SK-N-SH (cell line): ENCODE measurements around the gene MARS1. TPM values are rescaled to one million over a fixed set of nuclear protein-coding genes. Genes with fewer than 3 reads are reported as not detected.

Source experiments
- CTCF ChIA-PET: fragments of 300-600, 350-600 bp; formaldehyde crosslinking; extraction: SDS; loops from one replicate; lab custom pipeline; 2021; lab: Yijun Ruan, JAX
- POLR2A ChIA-PET: fragments of 350-600 bp; sonication (Branson Sonifier 250); formaldehyde crosslinking; extraction: SDS; loops from one replicate; lab custom pipeline; 2020; ENCODE audit warnings: antibody characterized with exemption, inconsistent platforms; lab: Yijun Ruan, JAX
- DNase-seq: peaks from one replicate; pipeline ENCODE4 v3.0.0; 2012
- H2AFZ ChIP-seq: fragments of 200-600 bp; sonication (generic); 2 replicates; pipeline ENCODE4 v1.8.1; 2016; ENCODE audit warnings: antibody characterized with exemption, mild to moderate bottlenecking, low read depth
- H3F3A ChIP-seq: fragments of 200-600 bp; sonication (generic); replicated peaks from 2 replicates; pipeline ENCODE3; 2016; ENCODE audit warnings: antibody characterized with exemption, mild to moderate bottlenecking; ENCODE audit not compliant: insufficient read depth
- H3K27ac ChIP-seq, 2 experiments: fragments of 200-500 bp in 1 of 2; fragments of 200-600 bp in 1 of 2; sonication (Bioruptor generic) in 1 of 2; sonication (generic), shearing (Covaris generic) in 1 of 2; 2 replicates each; pipeline versions ENCODE4 v1.5.1 to v1.6.1; 2014 to 2016; ENCODE audit warnings: low read depth in 2 of 2, inconsistent platforms in 1 of 2, low read length in 1 of 2, mild to moderate bottlenecking in 1 of 2, mixed read lengths in 1 of 2
- H3K27me3 ChIP-seq: fragments of 200-600 bp; sonication (generic), shearing (Covaris generic); 2 replicates; pipeline ENCODE4 v1.6.1; 2016; ENCODE audit warnings: mixed run types; ENCODE audit not compliant: insufficient read depth
- H3K36me3 ChIP-seq, 2 experiments: fragments of 200-500 bp in 1 of 2; fragments of 200-600 bp in 1 of 2; sonication (Bioruptor generic) in 1 of 2; sonication (generic) in 1 of 2; replicated peaks in 1 of 2; 2 replicates each; pipeline versions ENCODE3 to v1.5.1; 2014 to 2016; ENCODE audit warnings: low read length in 1 of 2, mild to moderate bottlenecking in 1 of 2; ENCODE audit not compliant: insufficient read depth in 2 of 2, control insufficient read depth in 1 of 2
- H3K4me1 ChIP-seq, 2 experiments: fragments of 200-500 bp in 1 of 2; fragments of 200-600 bp in 1 of 2; sonication (Bioruptor generic) in 1 of 2; sonication (generic), shearing (Covaris generic) in 1 of 2; 2 replicates each; pipeline versions ENCODE4 v1.5.1 to v1.6.1; 2014 to 2016; ENCODE audit warnings: low read depth in 1 of 2, low read length in 1 of 2, mixed run types in 1 of 2; ENCODE audit not compliant: insufficient read depth in 2 of 2, control insufficient read depth in 1 of 2
- H3K4me2 ChIP-seq: fragments of 200-600 bp; sonication (generic), shearing (Covaris generic); 2 replicates; pipeline ENCODE4 v1.6.1; 2017; ENCODE audit warnings: mixed run types
- H3K4me3 ChIP-seq, 2 experiments: fragments of 200-500 bp in 1 of 2; fragments of 200-600 bp in 1 of 2; sonication (Bioruptor generic) in 1 of 2; sonication (generic), shearing (Covaris generic) in 1 of 2; 2 replicates each; pipeline versions ENCODE4 v1.5.1 to v1.8.1; 2014 to 2016; ENCODE audit warnings: low read depth in 2 of 2, inconsistent platforms in 1 of 2, low read length in 1 of 2, mild to moderate bottlenecking in 1 of 2, mixed read lengths in 1 of 2, moderate library complexity in 1 of 2
- H3K79me2 ChIP-seq: fragments of 200-600 bp; sonication (generic); 2 replicates; pipeline ENCODE4 v1.8.1; 2017; ENCODE audit warnings: mild to moderate bottlenecking; ENCODE audit not compliant: insufficient read depth
- H3K9ac ChIP-seq: fragments of 200-600 bp; sonication (generic); 2 replicates; pipeline ENCODE4 v1.6.1; 2017; ENCODE audit warnings: mixed run types
- H3K9me2 ChIP-seq: fragments of 200-600 bp; sonication (generic); 2 replicates; pipeline ENCODE4 v1.6.1; 2017; ENCODE audit warnings: mixed run types
- H3K9me3 ChIP-seq: fragments of 200-600 bp; sonication (generic); 2 replicates; pipeline ENCODE4 v1.6.1; 2017; ENCODE audit warnings: mixed run types, mild to moderate bottlenecking, moderate library complexity
- H4K20me1 ChIP-seq: fragments of 200-600 bp; sonication (generic); 2 replicates; pipeline ENCODE4 v1.6.1; 2017; ENCODE audit warnings: mild to moderate bottlenecking, mixed run types; ENCODE audit not compliant: insufficient read depth
- CTCF ChIP-seq: fragments of 200-600 bp; sonication (generic); IDR thresholded peaks from 2 replicates; pipeline ENCODE4 v1.6.1; 2017; ENCODE audit warnings: antibody characterized with exemption, mild to moderate bottlenecking, moderate library complexity
- ELF1 ChIP-seq: IDR thresholded peaks from 2 replicates; pipeline ENCODE4 v1.4.0; 2012
- FOSL2 ChIP-seq: IDR thresholded peaks from 2 replicates; pipeline ENCODE4 v1.4.0; 2012; ENCODE audit warnings: low read depth, mild to moderate bottlenecking, moderate library complexity, borderline replicate concordance
- MEF2A ChIP-seq: IDR thresholded peaks from 2 replicates; pipeline ENCODE4 v1.4.0; 2012; ENCODE audit warnings: low read depth, borderline replicate concordance
- NRF1 ChIP-seq: IDR thresholded peaks from 2 replicates; pipeline ENCODE4 v1.6.1; 2012; ENCODE audit warnings: low read depth, mild to moderate bottlenecking, low read length
- PBX3 ChIP-seq: IDR thresholded peaks from 2 replicates; pipeline ENCODE4; 2012
- RFX5 ChIP-seq: IDR thresholded peaks from 2 replicates; pipeline ENCODE4 v1.6.1; 2012; ENCODE audit warnings: mild to moderate bottlenecking, improper control_type of control experiment, low read length
- SIN3A ChIP-seq: IDR thresholded peaks from 2 replicates; pipeline ENCODE4 v1.6.1; 2012; ENCODE audit warnings: low read depth, mild to moderate bottlenecking, low read length, moderate library complexity, borderline replicate concordance
- TCF12 ChIP-seq: IDR thresholded peaks from 2 replicates; pipeline ENCODE4 v1.4.0; 2012
- YY1 ChIP-seq: IDR thresholded peaks from 2 replicates; pipeline ENCODE4 v1.4.0; 2012; ENCODE audit warnings: low read depth, mild to moderate bottlenecking
- WGBS: methylation state at CpG from one replicate; pipeline ENCODE4 v1.1.6; 2017; ENCODE audit warnings: low lambda C conversion rate; 5-methylcytosine and 5-hydroxymethylcytosine counted together
- polyA plus RNA-seq, 3 experiments: library from polyadenylated mRNA; depleted of rRNA; stranded (reverse); fragments of >200 nt; gene quantifications; 2 replicates each; pipeline ENCODE4 v1.2.3, GENCODE V29; 2012

Gene MARS1
- polyA plus RNA-seq, 1 of the 3 experiments (the other 2 are of a cell fraction), result 158 TPM

GRCh38 chr12:57451233-57451778 lies 36.6 kb upstream of the MARS1 start:
- H4K20me1 ChIP-seq, result no peaks in the 10 kb centered on the region
- no peaks in the 10 kb centered on the region for H3K36me3 ChIP-seq
- H3K4me3 ChIP-seq, result no peak overlapping the region
- H3K4me2 ChIP-seq, result no peak overlapping the region; the same call in 1 of the 2 replicates
- H3F3A ChIP-seq, result no peaks in the 10 kb centered on the region
- H3K4me1 ChIP-seq, result peaks cover 6 to 16% of the 10 kb centered on the region in 2 experiments; a peak in 2 of 4 replicates
- H3K9me2 ChIP-seq, result no peaks in the 10 kb centered on the region
- 0 out of 2 replicates have a peak overlapping the region, but pooled peaks have one; percentile 29 for H2AFZ ChIP-seq
- CTCF ChIA-PET, result interaction anchor here (0.8 to 13.7 kb wide), 13 partner anchors 8 to 276 kb away, joined by 3 to 391 read pairs (median 18); no protein-coding TSS in a partner anchor
- no peak overlapping the region for H3K9ac ChIP-seq
- WGBS, result 57% methylated on average over 6 of the region's 6 CpGs
- POLR2A ChIA-PET, result no interaction called here
- H3K79me2 ChIP-seq, result no peaks in the 10 kb centered on the region
- no peaks in the 10 kb centered on the region for H3K27me3 ChIP-seq
- TF ChIP-seq ELF1 (no peak), SIN3A (no peak), CTCF (no peak), RFX5 (no peak), PBX3 (no peak), NRF1 (no peak), FOSL2 (no peak), YY1 (no peak)
- H3K9me3 ChIP-seq, result no peaks in the 10 kb centered on the region
- no peak overlapping the region for H3K27ac ChIP-seq
- DNase-seq, result no peak

- H3K4me3 ChIP-seq, result no peak overlapping the region
- DNase-seq, result no peak
- 37% methylated on average over 8 of the region's 9 CpGs for WGBS
- POLR2A ChIA-PET, result interaction anchor here (1.3 kb wide), 1 partner anchor 144 kb away, joined by 3 read pairs; no protein-coding TSS in a partner anchor
- peak overlapping the region; percentile 3; the same call in 1 of the 2 replicates for H3K4me2 ChIP-seq
- CTCF ChIA-PET, result interaction anchor here (0.6 to 13.7 kb wide), 52 partner anchors 8 to 426 kb away, joined by 3 to 391 read pairs (median 6); partner anchors contain the start of genes INHBC, SHMT2 and STAC3
- no peak overlapping the region for H2AFZ ChIP-seq
- H3K79me2 ChIP-seq, result no peaks in the 10 kb centered on the region
- H3K27ac ChIP-seq, result peak overlapping the region in 1 of 2 experiments; percentile 34; a peak in 1 of 4 replicates
- H3K36me3 ChIP-seq, result no peaks in the 10 kb centered on the region
- no peaks in the 10 kb centered on the region for H4K20me1 ChIP-seq
- no peak overlapping the region for H3K9ac ChIP-seq
- peaks cover 6 to 16% of the 10 kb centered on the region in 2 experiments; a peak in 2 of 4 replicates for H3K4me1 ChIP-seq
- no peaks in the 10 kb centered on the region for H3K27me3 ChIP-seq
- no peaks in the 10 kb centered on the region for H3K9me2 ChIP-seq
- TF ChIP-seq ELF1 (no peak), MEF2A (peak; percentile 31; the same call in 1 of the 2 replicates), TCF12 (no peak)
- no peaks in the 10 kb centered on the region for H3F3A ChIP-seq
- no peaks in the 10 kb centered on the region for H3K9me3 ChIP-seq
These were observed 35.5 kb upstream of the MARS1 start for GRCh38 chr12:57452181-57452936.
